SK-N-SH treated with all-trans-retinoic acid at 6 μM for 48 hours (cell line): Measurements from ENCODE around the gene MRPS2.
"Not testable (repeated sequence)": the region's sequence is repeated elsewhere in the genome, so short reads cannot be mapped to it uniquely, and the experiment has no call there.

Experiments
- ARNTL ChIP-seq: fragments of 450-650 bp; formaldehyde crosslinking; IDR thresholded peaks from 2 replicates; pipeline ENCODE4 v1.5.0; 2020; ENCODE audit warnings: low read depth, mild to moderate bottlenecking, moderate library complexity, borderline replicate concordance
- ESRRG ChIP-seq: fragments of 250-450 bp; sonication (Bioruptor Pico); IDR thresholded peaks from 2 replicates; pipeline ENCODE4 v1.6.1; 2021; ENCODE audit warnings: mild to moderate bottlenecking
- PATZ1 ChIP-seq: fragments of 250-450 bp; sonication (Bioruptor Pico); IDR thresholded peaks from 2 replicates; pipeline ENCODE4 v1.8.0; 2020; ENCODE audit warnings: mild to moderate bottlenecking, moderate library complexity, borderline replicate concordance

- not testable (repeated sequence) for TF ChIP-seq ESRRG, PATZ1, ARNTL (CRISPR knock-in tag)
Measured at GRCh38 chr9:135545646-135546176, 45.2 kb downstream of the MRPS2 start, which contains the start of gene OBP2A.
